ENCODE results near the gene ZNF423. TPM values are rescaled to one million over a fixed set of nuclear protein-coding genes. Genes with fewer than 3 reads are reported as not detected.

The ZNF423 gene
- total and polyA plus RNA-seq, 9 of the 15 experiments (the other 6 are each of a cell fraction or from before 2014, with no cell fraction given): not detected

DNA sequence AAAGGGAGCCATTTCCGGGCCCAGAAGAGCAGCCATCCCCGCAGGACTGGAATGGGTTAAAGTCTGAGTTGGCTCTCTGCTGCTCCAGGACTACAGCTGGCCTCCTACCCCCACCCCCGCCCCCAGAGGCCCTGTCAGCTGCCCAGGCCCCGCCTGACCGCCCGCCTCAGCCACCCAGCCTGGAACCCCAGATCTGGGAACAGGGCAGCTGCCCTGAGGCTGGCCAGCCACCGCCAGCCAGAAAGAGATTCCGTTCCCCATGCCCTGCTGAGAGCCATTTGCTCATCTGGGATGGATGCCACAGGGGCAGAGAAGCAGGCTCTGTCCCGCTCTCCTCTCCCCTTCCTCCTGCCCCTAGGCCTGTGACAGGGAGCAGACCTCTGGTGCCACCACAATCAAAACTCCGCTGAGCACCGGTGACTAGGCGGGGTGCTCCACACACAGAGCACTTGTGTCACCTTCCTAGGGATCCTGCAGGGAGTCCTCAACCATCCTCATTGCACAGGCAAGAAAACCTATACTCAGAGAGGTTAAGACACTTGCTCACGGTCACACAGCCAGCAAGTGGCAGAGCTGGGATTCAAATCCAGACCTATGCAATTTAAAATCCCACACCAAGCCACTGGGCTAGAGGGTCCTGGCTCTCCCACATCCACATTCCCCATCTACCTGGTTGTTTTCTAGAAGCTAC lies 44.1 kb downstream of the ZNF423 start:
- ChIA-PET POLR2A (interaction anchor here (0.6 to 1.0 kb wide), 2 partner anchors 8 to 181 kb away, joined by 3 read pairs; no protein-coding TSS in a partner anchor), CTCF (ENCODE audit: low intra/inter-chr PET ratio) (no interaction called here)
- in situ Hi-C loops (cut with MboI) (no loop called here), intact Hi-C loops (cut with micrococcal nuclease) (no loop called here)
- Histone ChIP-seq H3K4me2 (ENCODE audit: insufficient read depth, low read length) (no peak overlapping the region), H3K27ac (ENCODE audit: extremely low read depth, low read depth, low read length) (no peak overlapping the region), H3K9me1 (ENCODE audit: control insufficient read depth, insufficient read depth, low read length) (no peaks in the 10 kb centered on the region), H3K4me1 (replicated peaks in 1 of 2; ENCODE audit: control insufficient read depth in 2 of 2, insufficient read depth in 2 of 2, low read length in 2 of 2) (no peaks in the 10 kb centered on the region), H3K36me3 (ENCODE audit: control insufficient read depth, insufficient read depth, low read length) (no peaks in the 10 kb centered on the region), H3K9me3 (replicated peaks; ENCODE audit: control insufficient read depth, insufficient read depth, low read depth, low read length) (no peaks in the 10 kb centered on the region), H3K9ac (ENCODE audit: insufficient read depth in 1 of 2, low read depth in 2 of 2, low read length in 2 of 2) (no peak overlapping the region), H2AFZ (ENCODE audit: low read depth, low read length) (no peak overlapping the region), H3K27me3 (ENCODE audit: control insufficient read depth in 2 of 2, insufficient read depth in 2 of 2, low read length in 2 of 2) (peaks cover 8 to 63% of the 10 kb centered on the region in 2 experiments; a peak in 4 of 5 replicates), H3K4me3 (no peak overlapping the region), H3K79me2 (ENCODE audit: control insufficient read depth, insufficient read depth, low read length) (no peaks in the 10 kb centered on the region), H4K20me1 (replicated peaks; ENCODE audit: control insufficient read depth, insufficient read depth, low read length) (peaks cover 13% of the 10 kb centered on the region; the same call in 1 of the 2 replicates)
- DNase-seq (ENCODE audit: extremely low read depth in 1 of 4, low spot score in 3 of 4) (no peak), ATAC-seq (no peak), FAIRE-seq (no peak)
- BruUV-seq (replicated peaks): no TSS peak
- TF ChIP-seq FOXP1 (CRISPR knock-in tag; IDR thresholded peaks at IDR 0.05) (no peak), HIVEP1 (CRISPR knock-in tag; IDR thresholded peaks at IDR 0.05) (no peak), ZFP36 (IDR thresholded peaks at IDR 0.05; ENCODE audit: low read depth, low read length, partially characterized antibody) (peak; percentile 71), RBM25 (IDR thresholded peaks at IDR 0.05; ENCODE audit: low read depth, low read length, severe bottlenecking) (peak; percentile 32), PTBP1 (IDR thresholded peaks at IDR 0.05; ENCODE audit: low read depth, low read length) (0 out of 2 replicates have a peak, but pooled peaks have one; percentile 54), BCOR (IDR thresholded peaks at IDR 0.05) (peak; percentile 35; the same call in 1 of the 2 replicates), CBX3 (IDR thresholded peaks at IDR 0.05; ENCODE audit: borderline replicate concordance in 1 of 2, low read length in 2 of 2) (no peak), MIER1 (IDR thresholded peaks at IDR 0.05; ENCODE audit: low read depth) (no peak)
- WGBS (ENCODE audit: insufficient coverage, low coverage, missing lambda C conversion rate): under 1% methylated on average over 10 of the region's 13 CpGs
